Measurements from ENCODE around the gene NCK2.

DNA sequence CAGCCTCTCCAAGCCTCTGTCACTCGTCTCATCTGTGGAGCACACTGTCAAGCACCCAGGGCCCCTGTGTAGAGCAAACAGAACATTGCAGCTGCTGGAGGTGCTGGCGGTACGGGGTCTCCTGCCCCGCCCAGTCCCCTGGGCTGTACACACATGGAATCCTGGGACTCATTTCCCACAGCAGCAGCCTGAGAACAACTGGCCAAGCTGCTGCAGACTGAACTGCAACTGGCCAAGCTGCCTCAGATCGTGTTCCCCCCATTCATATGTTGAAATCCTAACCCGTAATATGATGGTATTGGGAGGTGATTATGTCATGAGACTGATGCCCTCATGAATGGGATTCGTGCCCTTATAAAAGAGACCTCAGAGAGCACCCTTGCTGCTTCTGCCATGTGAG, 130.5 kb downstream of the NCK2 start:
- TF ChIP-seq ZNF274 (IDR thresholded peaks at IDR 0.05; ENCODE audit: low read depth, low read length) (no peak), YY1 (IDR thresholded peaks at IDR 0.05; ENCODE audit: insufficient read depth, insufficient read length) (no peak)
